Heart left ventricle (tissue), 16 donors: ENCODE data around the gene TCF4. TPM values are rescaled to one million over a fixed set of nuclear protein-coding genes. Genes with fewer than 3 reads are reported as not detected.

Experiments used
- ATAC-seq, 4 donors: fragments of 200-7000 bp; cut with Tn5 transposase; one replicate each; pipeline ENCODE4 v1.9.1; 2020 to 2022; ENCODE audit warnings: moderate library complexity in 4 of 4, mild to moderate bottlenecking in 3 of 4, moderate number of reproducible peaks in 1 of 4
- DNase-seq, 5 donors: peaks; one replicate each; pipeline ENCODE4 v3.0.0-alpha.2; 2020
- H3K27ac ChIP-seq, 12 donors: fragments of 200-600 bp; sonication (generic) in 4 of 12; one replicate each; pipeline versions ENCODE4 v1.5.0 to v1.8.0; 2016 to 2022; ENCODE audit warnings: mild to moderate bottlenecking in 2 of 12
- H3K27me3 ChIP-seq, 9 donors: fragments of 200-600 bp; sonication (generic) in 2 of 9; one replicate each; pipeline versions ENCODE4 v1.5.1 to v1.8.0; 2016 to 2022; ENCODE audit warnings: mild to moderate bottlenecking in 3 of 9
- H3K36me3 ChIP-seq, 9 donors: fragments of 200-600 bp; sonication (generic) in 2 of 9; one replicate each; pipeline versions ENCODE4 v1.5.0 to v1.8.0; 2018 to 2022; ENCODE audit warnings: mild to moderate bottlenecking in 2 of 9
- H3K4me1 ChIP-seq, 12 donors: fragments of 200-600 bp; sonication (generic) in 4 of 12; one replicate each; pipeline versions ENCODE4 v1.5.0 to v1.8.0; 2016 to 2022; ENCODE audit warnings: mild to moderate bottlenecking in 3 of 12
- H3K4me3 ChIP-seq, 12 donors: fragments of 200-600 bp; sonication (generic) in 4 of 12; one replicate each; pipeline versions ENCODE4 v1.5.0 to v1.8.0; 2017 to 2022; ENCODE audit warnings: mild to moderate bottlenecking in 9 of 12, moderate library complexity in 4 of 12
- H3K9me3 ChIP-seq, 12 donors: fragments of 200-600 bp; sonication (generic) in 4 of 12; one replicate each; pipeline versions ENCODE4 v1.5.0 to v1.8.0; 2016 to 2022; ENCODE audit warnings: mild to moderate bottlenecking in 1 of 12
- POLR2A ChIP-seq, 2 donors: fragments of 450-650 bp; IDR thresholded peaks; one replicate each; pipeline ENCODE4 v1.6.1; 2017; ENCODE audit warnings: antibody characterized with exemption in 2 of 2, mild to moderate bottlenecking in 2 of 2, moderate library complexity in 2 of 2
- WGBS, 4 donors: extraction: QIAGEN DNeasy Blood & Tissue Kit in 2 of 4; methylation state at CpG; one replicate each; pipeline versions ENCODE4 v1.1.5 to v1.1.7; 2013 to 2018; 5-methylcytosine and 5-hydroxymethylcytosine counted together
- intact Hi-C, 10 donors: fragments of 100-400 bp; cut with DNase I; formaldehyde crosslinking; loops; one replicate each; pipeline versions ENCODE4 v1.11.1 to v1.14.2; 2022
- polyA plus RNA-seq, 2 donors: library from polyadenylated mRNA; stranded (reverse); fragments of 200-250 nt; gene quantifications; one replicate each; pipeline ENCODE4 v1.2.3, GENCODE V29; 2013
- total RNA-seq, 9 donors: library from RNA; depleted of rRNA in 2 of 9; stranded (reverse); fragments of >200 nt in 2 of 9; fragmentation: NEBNext Ultra II Directional in 3 of 9; extraction: Animal tissue kit (Norgen Biotek cat#: 25700) in 3 of 9; gene quantifications; one replicate each; pipeline versions ENCODE4 v1.1.0 to v1.2.4, GENCODE V29; 2016 to 2023
- TF ChIP-seq, protein P1 (sequence below), 12 donors: fragments of 200-600 bp; sonication (generic) in 4 of 12; IDR thresholded peaks; one replicate each; pipeline versions ENCODE4 v1.5.0 to v1.8.0; 2018 to 2022; ENCODE audit warnings: antibody characterized with exemption in 12 of 12, mild to moderate bottlenecking in 5 of 12
- donor health status: ischemic (EF 13 %, LVEDD 7.1; RV severe dilation, severe dysfunction).
- donor health status: healthy with polysubstance abuse.
- donor health status: DM: no; HTN: yes; CAD: no.
- donor health status: DM: no; HTN: no; CAD: no.
- donor health status: ischemic (EF 25% LVEDD 6.9; RV normal size, moderate dysfunction).
- donor health status: ischemic (EF 25% LVEDD 5.7; RV mildly dilated, moderate dysfunction).
- donor health status: healthy.
- donor health status: DM: yes; HTN: yes; CAD: no.
- donor health status: ischemic (EF 35%, LVEDD 5.7; RV mildly dilated, moderate dysfunction).
- donor health status: nonischemic (EF 11% LVEDD 7.7; RV severe dilation, severe dysfunction).
- donor health status: DM: yes; HTN: yes; CAD: no.
- donor health status: PGD.
- donor health status: ischemic (EF 29% LVEDD 5.4; RV normal size, mild dysfunction).
- donor health status: nonischemic (EF 23%, LVEDD 6.1; RV moderate dilation, normal function).

TCF4 gene
- total and polyA plus RNA-seq, 11 donors: 12.8 to 119 (median 71.5) TPM

DNA sequence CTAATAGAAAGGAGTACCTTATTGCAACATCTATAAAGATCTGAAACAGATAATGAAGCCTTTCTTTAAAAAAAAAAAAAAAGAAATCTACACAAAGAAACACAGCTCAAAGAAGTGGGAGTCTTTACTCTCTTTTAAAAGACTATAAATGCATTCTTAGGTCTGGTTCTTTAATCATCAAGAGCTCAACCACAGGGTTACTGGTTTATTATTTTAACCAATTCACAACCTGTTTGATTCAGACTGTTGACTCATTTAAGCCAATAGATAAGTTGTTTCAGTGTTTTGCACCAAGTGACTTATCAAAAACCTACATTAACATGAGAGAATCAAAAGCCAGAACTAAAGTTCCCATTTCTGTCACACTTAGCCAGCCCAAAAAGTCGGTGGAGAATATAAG is 93.1 kb downstream of the TCF4 start:
- Histone ChIP-seq H3K4me3 (no peak overlapping the region), H3K9me3 (no peaks in the 10 kb centered on the region), H3K4me1 (peaks cover 0 to 36% (median 7%) of the 10 kb centered on the region in 12 donors), H3K27ac (no peak overlapping the region), H3K36me3 (no peaks in the 10 kb centered on the region), H3K27me3 (no peaks in the 10 kb centered on the region)
- 87 to 91% (median 89%) methylated on average over 1 of the region's 1 CpG for WGBS, 4 donors
- ATAC-seq (no peak), DNase-seq (no peak)
- intact Hi-C loops: no loop called here
- TF ChIP-seq, protein P1, sequence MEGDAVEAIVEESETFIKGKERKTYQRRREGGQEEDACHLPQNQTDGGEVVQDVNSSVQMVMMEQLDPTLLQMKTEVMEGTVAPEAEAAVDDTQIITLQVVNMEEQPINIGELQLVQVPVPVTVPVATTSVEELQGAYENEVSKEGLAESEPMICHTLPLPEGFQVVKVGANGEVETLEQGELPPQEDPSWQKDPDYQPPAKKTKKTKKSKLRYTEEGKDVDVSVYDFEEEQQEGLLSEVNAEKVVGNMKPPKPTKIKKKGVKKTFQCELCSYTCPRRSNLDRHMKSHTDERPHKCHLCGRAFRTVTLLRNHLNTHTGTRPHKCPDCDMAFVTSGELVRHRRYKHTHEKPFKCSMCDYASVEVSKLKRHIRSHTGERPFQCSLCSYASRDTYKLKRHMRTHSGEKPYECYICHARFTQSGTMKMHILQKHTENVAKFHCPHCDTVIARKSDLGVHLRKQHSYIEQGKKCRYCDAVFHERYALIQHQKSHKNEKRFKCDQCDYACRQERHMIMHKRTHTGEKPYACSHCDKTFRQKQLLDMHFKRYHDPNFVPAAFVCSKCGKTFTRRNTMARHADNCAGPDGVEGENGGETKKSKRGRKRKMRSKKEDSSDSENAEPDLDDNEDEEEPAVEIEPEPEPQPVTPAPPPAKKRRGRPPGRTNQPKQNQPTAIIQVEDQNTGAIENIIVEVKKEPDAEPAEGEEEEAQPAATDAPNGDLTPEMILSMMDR (IDR thresholded peaks at IDR 0.05): no peak
- no peak for TF ChIP-seq POLR2A (IDR thresholded peaks at IDR 0.05)

DNA sequence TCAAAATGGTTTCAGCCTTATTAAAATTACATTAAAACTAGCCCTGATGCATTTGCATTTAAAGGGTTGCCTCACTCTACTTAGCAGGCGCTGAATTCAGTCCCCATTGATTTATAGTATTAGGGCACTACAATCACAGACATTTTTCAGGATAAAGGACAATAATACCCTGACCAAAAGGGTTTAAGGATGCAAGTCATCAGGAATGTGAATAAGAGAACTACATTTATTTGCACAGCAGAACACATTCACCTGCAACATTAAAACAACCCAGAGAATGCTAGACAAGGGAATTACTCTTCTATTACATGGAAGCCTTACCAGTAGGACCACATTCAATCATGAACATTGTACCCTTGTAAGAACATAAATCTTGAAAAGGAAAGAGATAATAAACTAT is 93.6 kb downstream of the TCF4 start:
- ATAC-seq (no peak), DNase-seq (no peak)
- intact Hi-C loops: no loop called here
- no peaks in the 10 kb centered on the region for H3K36me3 ChIP-seq
- H3K27me3 ChIP-seq: no peaks in the 10 kb centered on the region
- H3K9me3 ChIP-seq: no peaks in the 10 kb centered on the region
- no peak for TF ChIP-seq POLR2A (IDR thresholded peaks at IDR 0.05)
- H3K27ac ChIP-seq: no peak overlapping the region
- WGBS, 4 donors: 96 to 100% (median 97%) methylated on average over 1 of the region's 1 CpG
- H3K4me3 ChIP-seq: no peak overlapping the region
- peaks cover 0 to 36% (median 9%) of the 10 kb centered on the region in 12 donors for H3K4me1 ChIP-seq

DNA sequence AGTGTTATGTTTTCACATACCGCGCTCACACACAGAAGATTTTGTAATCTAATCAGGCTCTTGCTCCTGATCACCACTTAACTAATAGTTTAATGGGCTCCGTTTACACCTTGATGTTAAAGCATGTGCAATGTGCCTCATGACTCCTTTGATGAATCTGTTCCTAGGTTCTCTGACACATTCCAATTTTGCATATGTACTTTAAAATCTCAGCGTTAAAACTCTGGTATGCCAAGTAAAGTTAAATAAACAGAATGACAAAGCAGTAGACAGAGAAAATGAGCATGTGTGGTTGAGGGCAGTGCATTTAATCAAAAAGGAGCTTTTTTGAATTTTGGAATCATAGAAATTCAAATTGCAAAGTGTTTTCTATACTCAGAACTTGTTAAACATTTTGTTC is 96.4 kb downstream of the TCF4 start:
- WGBS, 4 donors: 37 to 57% (median 41%) methylated on average over 4 of the region's 4 CpGs
- H3K4me1 ChIP-seq: peaks cover 0 to 47% (median 20%) of the 10 kb centered on the region in 12 donors

DNA sequence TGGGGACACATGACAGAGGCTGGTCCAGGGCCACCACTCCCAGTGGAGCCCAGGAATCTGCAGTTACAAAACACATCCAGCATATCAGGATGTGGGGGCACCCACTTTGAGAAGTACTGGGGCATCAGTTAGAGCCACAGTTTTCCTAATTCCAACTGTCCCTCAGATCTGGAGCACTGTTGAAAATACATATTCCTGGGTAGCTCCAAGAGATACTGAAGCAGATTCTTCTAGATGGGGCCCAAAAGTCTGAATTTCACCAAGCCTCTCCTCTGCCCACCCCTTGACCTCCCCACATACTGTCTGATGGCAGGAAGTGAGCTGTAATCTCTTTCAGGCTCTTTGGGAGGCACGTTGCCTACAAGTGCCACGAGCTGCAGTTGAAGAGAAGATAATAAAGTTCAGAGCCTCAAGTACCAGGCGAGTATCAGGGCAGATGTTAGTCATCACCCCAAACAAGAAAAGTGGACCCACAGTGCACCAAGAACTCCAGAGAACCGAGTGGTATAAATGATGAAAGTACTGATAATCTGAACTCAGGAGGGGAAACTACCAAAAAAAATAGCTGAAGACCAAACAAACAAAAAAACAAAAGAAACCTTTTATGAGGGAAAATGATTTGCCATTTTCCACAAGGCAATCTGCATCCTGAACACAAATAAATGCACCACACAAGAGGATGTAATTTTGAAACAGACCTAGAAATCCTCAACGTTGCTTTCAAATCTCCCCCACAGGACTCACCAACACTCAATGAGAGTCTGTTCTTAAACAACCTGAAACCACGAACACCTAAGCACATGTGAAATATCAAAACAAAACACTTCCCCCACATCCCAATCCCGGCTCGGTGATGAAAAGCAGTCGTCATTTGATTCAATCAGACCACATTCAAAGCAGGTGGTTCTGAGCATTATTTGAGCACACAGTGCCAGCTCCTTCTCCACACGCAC is 98.7 kb downstream of the TCF4 start:
- H3K9me3 ChIP-seq: no peaks in the 10 kb centered on the region
- no peaks in the 10 kb centered on the region for H3K27me3 ChIP-seq
- ATAC-seq (peak in 2 of 4 donors; percentile 31 to 35), DNase-seq (no peak)
- H3K36me3 ChIP-seq: no peaks in the 10 kb centered on the region
- no peak overlapping the region for H3K4me3 ChIP-seq
- peak overlapping the region in 1 of 12 donors; percentile 1 for H3K27ac ChIP-seq
- no peak for TF ChIP-seq POLR2A (IDR thresholded peaks at IDR 0.05)
- TF ChIP-seq, protein P1 (IDR thresholded peaks at IDR 0.05): no peak
- intact Hi-C loops: no loop called here
- WGBS, 4 donors: 22 to 35% (median 26%) methylated on average over 10 of the region's 10 CpGs
- peaks cover 0 to 61% (median 27%) of the 10 kb centered on the region in 12 donors for H3K4me1 ChIP-seq

More for the DNA sequence above, 96.4 kb downstream of the TCF4 start:
- TF ChIP-seq, protein P1 (IDR thresholded peaks at IDR 0.05): no peak
- no peak for TF ChIP-seq POLR2A (IDR thresholded peaks at IDR 0.05)
- H3K9me3 ChIP-seq: no peaks in the 10 kb centered on the region
- H3K27me3 ChIP-seq: no peaks in the 10 kb centered on the region
- intact Hi-C loops: no loop called here
- no peak overlapping the region for H3K27ac ChIP-seq
- H3K4me3 ChIP-seq: no peak overlapping the region
- DNase-seq: no peak
- ATAC-seq: no peak
- no peaks in the 10 kb centered on the region for H3K36me3 ChIP-seq
